ENCODE results near the gene ABCG1. TPM values are rescaled to one million over a fixed set of nuclear protein-coding genes. Genes with fewer than 3 reads are reported as not detected.

Gene ABCG1
- total and polyA plus RNA-seq, 4 donors: 11.5 to 65.0 (median 35.0) TPM

GRCh38 chr21:42183374-42184266 is 35.3 kb upstream of the ABCG1 start:
- Histone ChIP-seq H3K4me1 (ENCODE audit: control insufficient read depth in 5 of 5, insufficient read depth in 5 of 5, low read length in 5 of 5) (peaks cover 0 to 7% (median 0%) of the 10 kb centered on the region in 5 donors), H3K9ac (ENCODE audit: insufficient read depth in 1 of 2, low read length in 2 of 2) (no peak overlapping the region), H3K27me3 (ENCODE audit: control insufficient read depth in 3 of 3, insufficient read depth in 3 of 3, low read length in 2 of 3) (no peaks in the 10 kb centered on the region), H3K9me3 (ENCODE audit: control insufficient read depth in 4 of 4, insufficient read depth in 3 of 4, low read length in 3 of 4) (peaks cover 0 to 4% (median 0%) of the 10 kb centered on the region in 4 donors), H3K36me3 (ENCODE audit: control insufficient read depth in 4 of 4, insufficient read depth in 4 of 4, low read length in 4 of 4) (no peaks in the 10 kb centered on the region), H3K27ac (ENCODE audit: low read depth in 1 of 2, low read length in 1 of 2) (no peak overlapping the region), H3K4me3 (no peak overlapping the region)
- TF ChIP-seq, protein P1, sequence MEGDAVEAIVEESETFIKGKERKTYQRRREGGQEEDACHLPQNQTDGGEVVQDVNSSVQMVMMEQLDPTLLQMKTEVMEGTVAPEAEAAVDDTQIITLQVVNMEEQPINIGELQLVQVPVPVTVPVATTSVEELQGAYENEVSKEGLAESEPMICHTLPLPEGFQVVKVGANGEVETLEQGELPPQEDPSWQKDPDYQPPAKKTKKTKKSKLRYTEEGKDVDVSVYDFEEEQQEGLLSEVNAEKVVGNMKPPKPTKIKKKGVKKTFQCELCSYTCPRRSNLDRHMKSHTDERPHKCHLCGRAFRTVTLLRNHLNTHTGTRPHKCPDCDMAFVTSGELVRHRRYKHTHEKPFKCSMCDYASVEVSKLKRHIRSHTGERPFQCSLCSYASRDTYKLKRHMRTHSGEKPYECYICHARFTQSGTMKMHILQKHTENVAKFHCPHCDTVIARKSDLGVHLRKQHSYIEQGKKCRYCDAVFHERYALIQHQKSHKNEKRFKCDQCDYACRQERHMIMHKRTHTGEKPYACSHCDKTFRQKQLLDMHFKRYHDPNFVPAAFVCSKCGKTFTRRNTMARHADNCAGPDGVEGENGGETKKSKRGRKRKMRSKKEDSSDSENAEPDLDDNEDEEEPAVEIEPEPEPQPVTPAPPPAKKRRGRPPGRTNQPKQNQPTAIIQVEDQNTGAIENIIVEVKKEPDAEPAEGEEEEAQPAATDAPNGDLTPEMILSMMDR (IDR thresholded peaks at IDR 0.05; ENCODE audit: control extremely low read depth, extremely low read depth): no peak
- no peak for ATAC-seq (ENCODE audit: insufficient read depth, low FRiP score)
- no peak for DNase-seq
- WGBS, 2 donors: 94 to 96% methylated on average over 6 of the region's 6 CpGs

DNA sequence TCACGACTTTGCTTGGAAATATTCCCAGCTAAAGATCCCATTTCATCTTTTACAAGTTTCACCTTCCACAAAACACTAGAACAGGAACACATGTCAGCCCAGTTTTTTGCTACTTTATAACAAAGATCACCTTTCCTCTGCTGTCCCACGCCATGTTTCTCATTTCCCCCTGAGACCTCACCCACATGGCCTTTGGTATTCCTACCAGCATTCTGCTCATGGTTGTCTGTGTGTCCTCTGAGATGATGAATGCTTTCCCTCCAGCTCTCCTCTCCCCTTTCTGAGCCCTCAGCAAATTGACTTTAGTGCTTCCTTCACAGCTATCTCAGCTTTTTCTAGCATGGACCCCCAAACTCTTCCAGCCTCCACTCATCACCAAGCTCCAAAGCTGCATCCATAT is 32.3 kb upstream of the ABCG1 start:
- peaks cover 0 to 9% (median 0%) of the 10 kb centered on the region in 5 donors for H3K4me1 ChIP-seq (ENCODE audit: control insufficient read depth in 5 of 5, insufficient read depth in 5 of 5, low read length in 5 of 5)
- WGBS, 2 donors: 70 to 84% methylated on average over 2 of the region's 2 CpGs
- H3K9ac ChIP-seq (ENCODE audit: insufficient read depth in 1 of 2, low read length in 2 of 2): no peak overlapping the region
- H3K4me3 ChIP-seq: no peak overlapping the region
- H3K9me3 ChIP-seq (ENCODE audit: control insufficient read depth in 4 of 4, insufficient read depth in 3 of 4, low read length in 3 of 4): peaks cover 0 to 4% (median 0%) of the 10 kb centered on the region in 4 donors
- H3K27me3 ChIP-seq (ENCODE audit: control insufficient read depth in 3 of 3, insufficient read depth in 3 of 3, low read length in 2 of 3): no peaks in the 10 kb centered on the region
- DNase-seq (no peak), ATAC-seq (ENCODE audit: insufficient read depth, low FRiP score) (no peak)
- TF ChIP-seq, protein P1 (IDR thresholded peaks at IDR 0.05; ENCODE audit: control extremely low read depth, extremely low read depth): no peak
- no peaks in the 10 kb centered on the region for H3K36me3 ChIP-seq (ENCODE audit: control insufficient read depth in 4 of 4, insufficient read depth in 4 of 4, low read length in 4 of 4)
- no peak overlapping the region for H3K27ac ChIP-seq (ENCODE audit: low read depth in 1 of 2, low read length in 1 of 2)

DNA sequence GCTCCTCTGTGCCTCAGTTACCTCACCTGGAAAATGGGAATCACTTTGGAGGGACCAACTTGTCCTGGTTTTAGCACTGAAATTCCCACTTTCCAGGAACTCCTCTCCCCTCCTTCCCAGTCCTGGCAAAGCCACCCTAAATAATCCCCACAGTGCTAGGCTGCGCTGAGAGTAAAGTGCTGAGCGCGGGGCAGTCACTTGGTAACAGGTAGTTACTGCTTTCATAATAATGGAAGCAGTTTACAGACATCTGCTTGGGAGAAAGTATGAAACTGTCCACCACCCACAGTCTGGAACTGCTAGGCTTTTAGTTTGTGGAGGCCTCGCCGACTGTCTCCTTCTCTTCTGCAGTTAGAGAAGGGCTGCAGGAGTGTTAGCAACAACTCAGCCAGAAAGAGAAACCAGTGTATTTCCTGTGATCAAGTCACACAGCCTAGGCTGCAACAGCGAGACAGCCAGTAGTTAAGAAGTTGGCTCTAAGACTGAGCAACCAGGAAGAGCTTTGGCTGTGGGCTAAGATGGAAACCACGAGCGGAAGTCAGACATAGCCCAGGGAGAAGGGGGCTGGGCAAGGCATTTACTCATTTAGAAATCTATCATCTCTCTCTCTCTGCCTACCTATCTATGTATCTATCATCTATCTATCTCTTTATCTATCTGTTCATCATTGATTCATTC is 30.8 kb upstream of the ABCG1 start:
- no peak overlapping the region for H3K9ac ChIP-seq (ENCODE audit: insufficient read depth in 1 of 2, low read length in 2 of 2)
- H3K36me3 ChIP-seq (ENCODE audit: control insufficient read depth in 4 of 4, insufficient read depth in 4 of 4, low read length in 4 of 4): no peaks in the 10 kb centered on the region
- TF ChIP-seq, protein P1 (IDR thresholded peaks at IDR 0.05; ENCODE audit: control extremely low read depth, extremely low read depth): no peak
- WGBS, 2 donors: 25 to 48% methylated on average over 8 of the region's 8 CpGs
- peak in 1 of 3 donors; percentile 39 for DNase-seq
- H3K27ac ChIP-seq (ENCODE audit: low read depth in 1 of 2, low read length in 1 of 2): peak overlapping the region; percentile 27 to 82
- peaks cover 0 to 9% (median 0%) of the 10 kb centered on the region in 5 donors for H3K4me1 ChIP-seq (ENCODE audit: control insufficient read depth in 5 of 5, insufficient read depth in 5 of 5, low read length in 5 of 5)
- no peak overlapping the region for H3K4me3 ChIP-seq
- peaks cover 0 to 4% (median 0%) of the 10 kb centered on the region in 4 donors for H3K9me3 ChIP-seq (ENCODE audit: control insufficient read depth in 4 of 4, insufficient read depth in 3 of 4, low read length in 3 of 4)
- peak; percentile 67 for ATAC-seq (ENCODE audit: insufficient read depth, low FRiP score)
- no peaks in the 10 kb centered on the region for H3K27me3 ChIP-seq (ENCODE audit: control insufficient read depth in 3 of 3, insufficient read depth in 3 of 3, low read length in 2 of 3)
